Subcutaneous adipose tissue (tissue), 4 donors: ENCODE results near the gene ADAMTSL3. TPM values are rescaled to one million over a fixed set of nuclear protein-coding genes. Genes with fewer than 3 reads are reported as not detected.

Experiments
- total RNA-seq, 4 donors: library from RNA; depleted of rRNA; stranded (reverse); fragments of >200 nt; gene quantifications; one replicate each; pipeline ENCODE4 v1.1.0, GENCODE V29; 2016
- TF ChIP-seq, protein P1 (sequence below): fragments of 450-650 bp; IDR thresholded peaks from one replicate; pipeline ENCODE4 v1.5.1; 2016; ENCODE audit warnings: low read depth, mild to moderate bottlenecking, control low read depth, antibody characterized with exemption, moderate library complexity

ADAMTSL3 gene
- total RNA-seq, 4 donors from 2014 or later, result 1.5 to 4.0 (median 2.3) TPM

DNA sequence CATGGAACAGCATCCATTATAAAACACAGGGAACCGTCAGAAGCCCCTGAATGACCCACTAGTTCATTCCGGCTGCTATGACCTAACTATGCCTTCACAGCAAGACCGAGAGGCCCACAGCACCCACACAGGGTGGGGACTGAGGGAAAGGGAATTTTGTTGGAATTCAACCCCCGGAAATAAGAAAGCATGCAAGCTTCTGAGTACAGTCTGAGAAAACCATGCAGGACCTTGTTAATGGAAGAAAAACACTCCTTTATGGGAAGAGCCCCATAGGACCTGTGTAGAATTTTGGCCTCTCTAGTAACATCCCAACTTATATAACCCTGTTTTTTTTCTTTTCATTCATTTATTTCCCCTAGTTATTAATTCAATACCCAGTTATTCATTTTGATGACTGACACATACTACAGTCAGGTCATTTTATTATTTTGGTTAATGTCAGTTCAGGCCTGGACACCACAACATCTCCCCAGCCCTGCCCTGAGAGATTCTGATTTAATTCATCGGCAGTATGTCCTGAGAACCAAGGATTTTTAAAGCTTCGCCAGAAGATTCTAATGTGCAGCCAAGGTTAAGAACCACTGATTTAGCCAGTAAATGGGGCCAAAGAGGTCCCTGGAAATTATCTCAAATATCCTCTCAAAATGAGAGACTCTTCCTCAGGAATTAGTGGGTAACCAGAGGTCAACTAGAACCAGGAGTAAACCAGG is 350.0 kb downstream of the ADAMTSL3 start:
- TF ChIP-seq, protein P1, sequence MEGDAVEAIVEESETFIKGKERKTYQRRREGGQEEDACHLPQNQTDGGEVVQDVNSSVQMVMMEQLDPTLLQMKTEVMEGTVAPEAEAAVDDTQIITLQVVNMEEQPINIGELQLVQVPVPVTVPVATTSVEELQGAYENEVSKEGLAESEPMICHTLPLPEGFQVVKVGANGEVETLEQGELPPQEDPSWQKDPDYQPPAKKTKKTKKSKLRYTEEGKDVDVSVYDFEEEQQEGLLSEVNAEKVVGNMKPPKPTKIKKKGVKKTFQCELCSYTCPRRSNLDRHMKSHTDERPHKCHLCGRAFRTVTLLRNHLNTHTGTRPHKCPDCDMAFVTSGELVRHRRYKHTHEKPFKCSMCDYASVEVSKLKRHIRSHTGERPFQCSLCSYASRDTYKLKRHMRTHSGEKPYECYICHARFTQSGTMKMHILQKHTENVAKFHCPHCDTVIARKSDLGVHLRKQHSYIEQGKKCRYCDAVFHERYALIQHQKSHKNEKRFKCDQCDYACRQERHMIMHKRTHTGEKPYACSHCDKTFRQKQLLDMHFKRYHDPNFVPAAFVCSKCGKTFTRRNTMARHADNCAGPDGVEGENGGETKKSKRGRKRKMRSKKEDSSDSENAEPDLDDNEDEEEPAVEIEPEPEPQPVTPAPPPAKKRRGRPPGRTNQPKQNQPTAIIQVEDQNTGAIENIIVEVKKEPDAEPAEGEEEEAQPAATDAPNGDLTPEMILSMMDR, result no peak

DNA sequence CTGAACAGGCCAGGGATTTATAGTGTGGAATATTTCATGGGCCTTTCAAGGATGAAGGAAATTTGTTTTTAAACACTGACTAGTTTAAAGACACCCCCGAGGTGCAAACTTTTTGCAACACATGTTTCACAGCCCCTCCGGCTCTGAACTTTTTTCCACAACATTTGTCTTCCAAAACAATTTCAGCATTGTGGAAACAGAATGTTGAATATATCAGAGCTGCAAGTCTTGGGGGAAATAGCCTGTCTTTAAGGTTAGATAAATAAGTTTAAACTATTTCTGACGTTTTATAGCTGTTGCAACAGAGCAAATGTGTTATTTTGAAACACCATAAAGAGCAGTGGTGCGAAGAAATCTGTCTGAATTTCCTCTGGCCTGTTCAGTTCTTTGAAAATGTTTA is 352.5 kb downstream of the ADAMTSL3 start:
- TF ChIP-seq, protein P1, result no peak

DNA sequence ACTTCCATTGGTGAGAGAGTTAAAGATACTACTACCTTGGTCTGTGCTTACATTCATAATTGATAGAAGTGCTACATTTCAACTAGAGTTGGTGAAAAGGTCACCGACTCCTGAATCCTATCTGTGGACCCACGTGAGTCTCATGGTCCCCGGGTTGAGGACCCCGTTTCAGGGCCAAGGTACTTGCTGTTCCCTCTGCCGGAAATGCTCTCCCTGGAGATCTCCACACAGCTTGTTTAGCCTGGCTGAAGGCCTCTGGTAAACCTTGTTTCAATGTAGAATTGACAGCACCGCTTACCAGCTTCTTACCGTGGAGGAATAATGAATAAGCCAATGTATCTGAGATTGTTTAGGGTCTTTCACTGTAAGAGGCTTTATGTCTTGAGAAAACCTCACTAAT is 355.7 kb downstream of the ADAMTSL3 start:
- TF ChIP-seq, protein P1, result no peak

DNA sequence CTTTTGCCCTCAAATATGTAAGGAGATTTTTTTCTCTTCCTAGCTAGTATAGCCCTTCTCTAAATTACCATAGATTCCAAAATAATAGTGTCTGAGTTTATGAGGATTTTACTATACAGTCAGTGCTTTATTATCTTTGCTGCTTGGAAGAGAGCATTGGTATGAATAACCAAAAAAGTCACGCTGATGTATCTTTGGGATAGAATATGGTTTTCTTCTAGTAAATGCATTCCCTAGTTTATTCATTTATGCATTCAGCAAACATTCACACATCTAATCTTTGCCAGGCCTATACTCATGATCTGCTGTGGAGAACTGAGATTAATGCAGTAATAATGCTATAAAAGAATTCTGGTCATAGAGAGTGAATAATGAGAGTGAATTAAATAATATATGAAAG is 356.3 kb downstream of the ADAMTSL3 start:
- TF ChIP-seq, protein P1, result no peak

DNA sequence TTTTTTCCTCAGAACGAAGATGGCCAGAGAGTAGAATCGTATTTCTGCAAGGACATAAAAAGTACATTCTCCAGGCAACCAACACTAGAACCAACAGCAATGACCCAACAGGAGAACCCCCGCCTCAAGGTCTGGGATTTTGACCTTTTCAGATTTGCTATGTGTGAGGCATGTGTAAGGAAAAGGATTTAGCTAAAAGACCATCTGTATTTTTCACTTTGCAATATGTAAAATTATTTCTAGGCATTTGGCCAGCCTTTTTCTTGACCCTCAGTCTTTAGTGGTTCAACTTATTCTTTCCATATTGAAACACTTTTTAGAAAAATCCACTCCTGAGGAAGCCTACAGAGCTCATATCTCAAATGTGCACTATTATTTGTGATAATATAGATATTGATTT is 362.4 kb downstream of the ADAMTSL3 start:
- TF ChIP-seq, protein P1, result no peak

DNA sequence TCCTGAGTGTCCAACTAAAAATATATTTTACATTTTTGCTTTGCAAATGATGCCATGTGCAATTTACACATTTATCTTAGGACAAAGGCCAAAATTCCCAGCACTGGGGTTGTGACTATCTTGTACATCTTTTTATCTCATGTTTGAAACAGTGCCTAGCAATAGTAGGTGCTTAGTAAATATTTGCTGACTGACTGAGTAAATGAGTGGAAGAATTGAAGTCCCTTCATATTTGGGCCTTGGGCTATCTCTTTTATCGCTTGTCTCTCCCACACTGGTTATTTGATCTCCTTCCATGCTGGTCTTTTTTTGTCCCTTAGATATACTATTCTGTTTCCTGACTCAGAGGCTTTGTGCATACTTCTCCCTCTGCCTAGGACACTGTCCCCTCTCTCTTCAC is 368.6 kb downstream of the ADAMTSL3 start:
- TF ChIP-seq, protein P1, result no peak

DNA sequence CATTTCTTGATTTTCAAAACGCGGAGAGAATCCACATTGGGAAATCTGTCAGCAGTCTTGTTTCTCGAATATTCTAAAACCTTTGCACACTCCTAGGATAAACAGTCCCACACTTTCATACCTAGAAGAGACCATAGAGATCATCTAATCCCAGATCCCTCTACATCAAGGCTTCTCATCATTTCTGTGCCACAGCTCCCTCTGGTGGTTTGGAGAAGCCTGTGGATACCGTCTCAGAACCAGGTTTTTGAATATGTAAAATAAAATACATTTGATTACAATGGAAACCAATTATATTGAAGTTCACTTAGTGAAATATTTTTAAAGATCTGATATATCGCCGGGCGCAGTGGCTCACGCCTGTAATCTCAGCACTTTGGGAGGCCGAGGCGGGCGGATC is 369.7 kb downstream of the ADAMTSL3 start:
- TF ChIP-seq, protein P1, result no peak
